Heart left ventricle (tissue), 16 donors: ENCODE measurements around the gene NSDHL. TPM values are rescaled to one million over a fixed set of nuclear protein-coding genes. Genes with fewer than 3 reads are reported as not detected.

ENCODE experiments used
- ATAC-seq, 4 donors: fragments of 200-7000 bp; cut with Tn5 transposase; one replicate each; pipeline ENCODE4 v1.9.1; 2020 to 2022; ENCODE audit warnings: moderate library complexity in 4 of 4, mild to moderate bottlenecking in 3 of 4, moderate number of reproducible peaks in 1 of 4
- DNase-seq, 5 donors: peaks; one replicate each; pipeline ENCODE4 v3.0.0-alpha.2; 2020
- H3K27ac ChIP-seq, 12 donors: fragments of 200-600 bp; sonication (generic) in 4 of 12; one replicate each; pipeline versions ENCODE4 v1.5.0 to v1.8.0; 2016 to 2022; ENCODE audit warnings: mild to moderate bottlenecking in 2 of 12
- H3K27me3 ChIP-seq, 9 donors: fragments of 200-600 bp; sonication (generic) in 2 of 9; one replicate each; pipeline versions ENCODE4 v1.5.1 to v1.8.0; 2016 to 2022; ENCODE audit warnings: mild to moderate bottlenecking in 3 of 9
- H3K36me3 ChIP-seq, 9 donors: fragments of 200-600 bp; sonication (generic) in 2 of 9; one replicate each; pipeline versions ENCODE4 v1.5.0 to v1.8.0; 2018 to 2022; ENCODE audit warnings: mild to moderate bottlenecking in 2 of 9
- H3K4me1 ChIP-seq, 12 donors: fragments of 200-600 bp; sonication (generic) in 4 of 12; one replicate each; pipeline versions ENCODE4 v1.5.0 to v1.8.0; 2016 to 2022; ENCODE audit warnings: mild to moderate bottlenecking in 3 of 12
- H3K4me3 ChIP-seq, 12 donors: fragments of 200-600 bp; sonication (generic) in 4 of 12; one replicate each; pipeline versions ENCODE4 v1.5.0 to v1.8.0; 2017 to 2022; ENCODE audit warnings: mild to moderate bottlenecking in 9 of 12, moderate library complexity in 4 of 12
- H3K9me3 ChIP-seq, 12 donors: fragments of 200-600 bp; sonication (generic) in 4 of 12; one replicate each; pipeline versions ENCODE4 v1.5.0 to v1.8.0; 2016 to 2022; ENCODE audit warnings: mild to moderate bottlenecking in 1 of 12
- POLR2A ChIP-seq, 2 donors: fragments of 450-650 bp; IDR thresholded peaks; one replicate each; pipeline ENCODE4 v1.6.1; 2017; ENCODE audit warnings: antibody characterized with exemption in 2 of 2, mild to moderate bottlenecking in 2 of 2, moderate library complexity in 2 of 2
- WGBS, 4 donors: extraction: QIAGEN DNeasy Blood & Tissue Kit in 2 of 4; methylation state at CpG; one replicate each; pipeline versions ENCODE4 v1.1.5 to v1.1.7; 2013 to 2018; 5-methylcytosine and 5-hydroxymethylcytosine counted together
- intact Hi-C, 10 donors: fragments of 100-400 bp; cut with DNase I; formaldehyde crosslinking; loops; one replicate each; pipeline versions ENCODE4 v1.11.1 to v1.14.2; 2022
- polyA plus RNA-seq, 2 donors: library from polyadenylated mRNA; stranded (reverse); fragments of 200-250 nt; gene quantifications; one replicate each; pipeline ENCODE4 v1.2.3, GENCODE V29; 2013
- total RNA-seq, 9 donors: library from RNA; depleted of rRNA in 2 of 9; stranded (reverse); fragments of >200 nt in 2 of 9; fragmentation: NEBNext Ultra II Directional in 3 of 9; extraction: Animal tissue kit (Norgen Biotek cat#: 25700) in 3 of 9; gene quantifications; one replicate each; pipeline versions ENCODE4 v1.1.0 to v1.2.4, GENCODE V29; 2016 to 2023
- TF ChIP-seq, protein P1 (sequence below), 12 donors: fragments of 200-600 bp; sonication (generic) in 4 of 12; IDR thresholded peaks; one replicate each; pipeline versions ENCODE4 v1.5.0 to v1.8.0; 2018 to 2022; ENCODE audit warnings: antibody characterized with exemption in 12 of 12, mild to moderate bottlenecking in 5 of 12
- donor health status: ischemic (EF 13 %, LVEDD 7.1; RV severe dilation, severe dysfunction).
- donor health status: healthy with polysubstance abuse.
- donor health status: DM: no; HTN: yes; CAD: no.
- donor health status: DM: no; HTN: no; CAD: no.
- donor health status: ischemic (EF 25% LVEDD 6.9; RV normal size, moderate dysfunction).
- donor health status: ischemic (EF 25% LVEDD 5.7; RV mildly dilated, moderate dysfunction).
- donor health status: healthy.
- donor health status: DM: yes; HTN: yes; CAD: no.
- donor health status: ischemic (EF 35%, LVEDD 5.7; RV mildly dilated, moderate dysfunction).
- donor health status: nonischemic (EF 11% LVEDD 7.7; RV severe dilation, severe dysfunction).
- donor health status: DM: yes; HTN: yes; CAD: no.
- donor health status: PGD.
- donor health status: ischemic (EF 29% LVEDD 5.4; RV normal size, mild dysfunction).
- donor health status: nonischemic (EF 23%, LVEDD 6.1; RV moderate dilation, normal function).

Gene NSDHL
- total and polyA plus RNA-seq, 11 donors, result 10.8 to 44.6 (median 18.0) TPM

DNA sequence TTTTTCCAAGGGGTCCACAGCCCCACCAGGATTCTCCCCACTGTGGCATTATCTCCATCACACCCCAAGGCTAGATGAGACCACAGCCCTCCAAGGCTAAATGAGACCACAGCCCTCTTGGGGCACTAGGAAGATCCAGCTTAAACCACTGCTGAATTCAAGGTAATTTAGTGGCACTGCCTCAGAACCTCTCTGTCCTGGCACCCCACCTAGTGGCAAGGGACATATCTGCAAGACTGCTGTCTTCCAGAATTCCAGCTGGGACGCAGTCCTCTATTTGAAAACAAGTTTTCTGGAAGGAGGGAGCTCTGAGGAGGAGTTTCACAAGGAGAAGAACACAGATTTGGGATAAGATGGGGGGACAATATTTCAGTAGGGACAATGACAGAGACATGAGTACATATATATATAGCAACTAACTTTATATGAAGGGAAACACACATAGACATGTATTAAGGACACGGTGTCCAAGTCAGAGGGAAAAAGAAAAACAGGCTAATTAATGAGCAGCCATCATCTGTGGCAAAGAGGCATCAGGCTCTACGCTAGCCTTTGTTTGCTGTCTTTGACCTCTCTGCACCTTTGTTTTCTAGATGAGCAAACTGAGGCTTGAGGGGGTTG, 9.6 kb upstream of the NSDHL start:
- ATAC-seq (no peak), DNase-seq (no peak)
- Histone ChIP-seq H3K27ac (no peak overlapping the region), H3K27me3 (peaks cover 0 to 26% (median 0%) of the 10 kb centered on the region in 9 donors), H3K36me3 (no peaks in the 10 kb centered on the region), H3K4me3 (no peak overlapping the region), H3K4me1 (no peaks in the 10 kb centered on the region), H3K9me3 (no peaks in the 10 kb centered on the region)
- 51 to 57% (median 52%) methylated on average over 3 of the region's 3 CpGs for WGBS, 4 donors
- TF ChIP-seq, protein P1, sequence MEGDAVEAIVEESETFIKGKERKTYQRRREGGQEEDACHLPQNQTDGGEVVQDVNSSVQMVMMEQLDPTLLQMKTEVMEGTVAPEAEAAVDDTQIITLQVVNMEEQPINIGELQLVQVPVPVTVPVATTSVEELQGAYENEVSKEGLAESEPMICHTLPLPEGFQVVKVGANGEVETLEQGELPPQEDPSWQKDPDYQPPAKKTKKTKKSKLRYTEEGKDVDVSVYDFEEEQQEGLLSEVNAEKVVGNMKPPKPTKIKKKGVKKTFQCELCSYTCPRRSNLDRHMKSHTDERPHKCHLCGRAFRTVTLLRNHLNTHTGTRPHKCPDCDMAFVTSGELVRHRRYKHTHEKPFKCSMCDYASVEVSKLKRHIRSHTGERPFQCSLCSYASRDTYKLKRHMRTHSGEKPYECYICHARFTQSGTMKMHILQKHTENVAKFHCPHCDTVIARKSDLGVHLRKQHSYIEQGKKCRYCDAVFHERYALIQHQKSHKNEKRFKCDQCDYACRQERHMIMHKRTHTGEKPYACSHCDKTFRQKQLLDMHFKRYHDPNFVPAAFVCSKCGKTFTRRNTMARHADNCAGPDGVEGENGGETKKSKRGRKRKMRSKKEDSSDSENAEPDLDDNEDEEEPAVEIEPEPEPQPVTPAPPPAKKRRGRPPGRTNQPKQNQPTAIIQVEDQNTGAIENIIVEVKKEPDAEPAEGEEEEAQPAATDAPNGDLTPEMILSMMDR (IDR thresholded peaks at IDR 0.05), result peak in 11 of 12 donors; percentile 14 to 56 (median 36)
- TF ChIP-seq POLR2A (IDR thresholded peaks at IDR 0.05), result no peak
- intact Hi-C loops, result loop anchor here in 2 of 10 donors (5.0 to 10.0 kb wide), 2 partner anchors 1066 to 1069 kb away; no protein-coding TSS in a partner anchor

DNA sequence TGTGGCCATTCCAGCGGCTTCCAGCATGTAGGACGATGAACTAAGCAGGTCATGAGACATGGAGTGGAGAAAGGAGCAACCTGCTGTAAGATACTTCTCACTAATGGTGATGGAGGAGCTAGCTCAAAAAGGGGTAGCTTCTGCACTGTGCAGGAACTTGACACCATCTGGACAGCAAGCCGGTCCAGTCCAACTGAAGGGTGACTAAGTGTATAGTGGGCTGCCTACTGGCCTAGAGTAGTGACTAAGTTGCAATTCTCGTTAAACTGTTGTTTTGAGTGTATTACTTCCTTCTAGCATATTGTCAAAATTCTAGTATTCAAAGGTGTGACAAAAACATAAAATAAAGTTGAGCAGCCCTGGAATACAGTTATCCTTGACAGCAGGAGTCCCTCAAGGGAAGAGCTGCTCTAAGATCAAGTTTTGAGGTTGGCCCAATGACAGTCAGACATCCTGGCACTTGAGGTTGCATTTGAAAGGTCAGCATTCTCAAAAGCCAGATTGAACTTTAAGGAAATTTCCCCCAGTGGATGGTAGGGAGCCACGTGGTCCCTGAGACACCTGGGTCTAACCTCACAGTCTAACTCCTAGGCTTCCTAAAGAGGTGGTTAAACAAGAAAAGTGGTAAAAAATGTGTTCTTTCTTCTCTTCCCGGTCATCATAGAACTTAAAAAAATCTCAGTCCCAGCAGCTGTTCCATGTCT, 8.3 kb upstream of the NSDHL start:
- TF ChIP-seq POLR2A (IDR thresholded peaks at IDR 0.05), result no peak
- TF ChIP-seq, protein P1 (IDR thresholded peaks at IDR 0.05), result no peak
- H3K27ac ChIP-seq, result no peak overlapping the region
- ATAC-seq, result no peak
- intact Hi-C loops, result loop anchor here in 2 of 10 donors (5.0 to 10.0 kb wide), 2 partner anchors 1068 to 1070 kb away; no protein-coding TSS in a partner anchor
- H3K4me3 ChIP-seq, result no peak overlapping the region
- DNase-seq, result no peak
- 62 to 75% (median 69%) methylated on average over 6 of the region's 6 CpGs for WGBS, 4 donors
- H3K27me3 ChIP-seq, result peaks cover 0 to 26% (median 0%) of the 10 kb centered on the region in 9 donors
- no peaks in the 10 kb centered on the region for H3K9me3 ChIP-seq
- peaks cover 0 to 9% (median 3%) of the 10 kb centered on the region in 9 donors for H3K36me3 ChIP-seq
- H3K4me1 ChIP-seq, result no peaks in the 10 kb centered on the region

DNA sequence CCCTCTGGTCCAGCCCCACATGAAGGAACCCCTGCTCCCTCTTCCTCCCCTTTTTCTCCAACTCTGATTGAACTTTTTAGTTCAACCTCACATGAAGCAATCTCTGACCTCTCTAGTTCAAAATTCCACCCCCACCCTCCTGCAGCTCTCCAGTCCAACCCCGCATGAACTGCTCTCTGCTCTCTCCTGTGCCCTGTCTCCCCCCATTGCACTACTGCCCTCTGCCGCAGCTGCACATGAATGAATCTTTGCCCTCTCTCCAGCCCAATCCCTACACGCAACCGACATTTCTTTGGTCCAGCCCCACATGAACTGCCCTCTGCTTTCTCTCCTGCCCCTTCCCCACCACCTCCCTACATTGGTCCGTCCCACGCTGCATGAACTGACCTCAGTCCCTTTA, 7.2 kb upstream of the NSDHL start:
- 62 to 76% (median 69%) methylated on average over 6 of the region's 6 CpGs for WGBS, 4 donors
- Histone ChIP-seq H3K36me3 (peaks cover 0 to 19% (median 8%) of the 10 kb centered on the region in 9 donors), H3K9me3 (no peaks in the 10 kb centered on the region), H3K27ac (no peak overlapping the region), H3K4me1 (no peaks in the 10 kb centered on the region), H3K27me3 (peaks cover 0 to 26% (median 0%) of the 10 kb centered on the region in 9 donors), H3K4me3 (no peak overlapping the region)
- no peak for TF ChIP-seq POLR2A (IDR thresholded peaks at IDR 0.05)
- TF ChIP-seq, protein P1 (IDR thresholded peaks at IDR 0.05), result no peak
- intact Hi-C loops, result loop anchor here in 2 of 10 donors (5.0 to 10.0 kb wide), 2 partner anchors 1069 to 1071 kb away; no protein-coding TSS in a partner anchor
- no peak for ATAC-seq
- DNase-seq, result no peak

DNA sequence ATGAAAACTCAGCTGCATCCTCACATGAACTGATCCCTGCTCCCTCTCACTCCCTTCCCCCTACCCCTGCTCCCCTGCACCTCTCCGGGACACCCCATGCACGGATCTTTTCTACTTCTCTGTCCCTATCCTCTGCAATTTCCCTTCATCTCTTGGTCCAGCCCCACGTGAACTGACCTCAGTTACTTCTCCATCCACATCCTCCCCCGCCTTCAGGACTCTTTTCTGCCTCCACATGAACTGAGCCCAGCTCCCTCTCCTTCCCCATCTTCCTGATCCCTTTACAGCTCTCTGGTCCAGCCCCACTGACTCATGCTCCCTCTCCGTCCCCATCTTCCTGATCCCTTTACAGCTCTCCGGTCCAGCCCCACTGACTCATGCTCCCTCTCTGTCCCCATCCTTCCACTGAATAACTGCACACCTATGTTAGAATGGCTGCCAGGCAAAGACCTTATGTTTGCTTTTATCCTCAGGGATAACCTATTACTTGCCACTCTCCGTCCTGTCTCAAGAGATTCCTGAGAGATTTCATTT, 6.0 kb upstream of the NSDHL start:
- Histone ChIP-seq H3K27me3 (peaks cover 0 to 20% (median 0%) of the 10 kb centered on the region in 9 donors), H3K36me3 (peaks cover 0 to 22% (median 8%) of the 10 kb centered on the region in 9 donors), H3K4me1 (peaks cover 0 to 5% (median 0%) of the 10 kb centered on the region in 12 donors), H3K4me3 (no peak overlapping the region), H3K27ac (no peak overlapping the region), H3K9me3 (no peaks in the 10 kb centered on the region)
- 57 to 63% (median 58%) methylated on average over 7 of the region's 7 CpGs for WGBS, 4 donors
- no peak for TF ChIP-seq POLR2A (IDR thresholded peaks at IDR 0.05)
- TF ChIP-seq, protein P1 (IDR thresholded peaks at IDR 0.05), result no peak
- intact Hi-C loops, result loop anchor here in 2 of 10 donors (5.0 to 10.0 kb wide), 2 partner anchors 1070 to 1073 kb away; no protein-coding TSS in a partner anchor
- no peak for DNase-seq
- ATAC-seq, result no peak
